ENCODE measurements around the gene PRR20G.
"Not testable (repeated sequence)": the region's sequence is repeated elsewhere in the genome, so short reads cannot be mapped to it uniquely, and the experiment has no call there.

PRR20G gene

DNA sequence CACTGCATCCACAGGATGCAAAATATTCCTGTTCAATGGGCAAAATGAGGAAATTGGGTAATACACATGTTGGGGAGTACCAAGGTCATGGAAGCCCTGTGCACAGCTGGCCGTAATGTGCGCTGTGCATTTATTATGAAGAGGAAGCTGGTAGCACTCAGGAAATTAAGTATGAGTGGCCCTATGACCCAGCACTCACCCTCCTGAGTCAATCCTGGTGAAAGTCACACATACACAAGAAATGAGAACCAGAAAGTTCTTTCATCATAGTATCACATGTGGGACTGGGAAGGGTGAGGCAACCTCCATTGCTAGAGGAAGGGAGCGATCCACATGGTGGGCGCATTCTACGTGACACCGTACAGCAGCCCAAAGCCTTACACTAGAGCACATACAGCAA is 11.4 kb upstream of the PRR20G start:
- no peak for DNase-seq (ENCODE audit: low spot score)

DNA sequence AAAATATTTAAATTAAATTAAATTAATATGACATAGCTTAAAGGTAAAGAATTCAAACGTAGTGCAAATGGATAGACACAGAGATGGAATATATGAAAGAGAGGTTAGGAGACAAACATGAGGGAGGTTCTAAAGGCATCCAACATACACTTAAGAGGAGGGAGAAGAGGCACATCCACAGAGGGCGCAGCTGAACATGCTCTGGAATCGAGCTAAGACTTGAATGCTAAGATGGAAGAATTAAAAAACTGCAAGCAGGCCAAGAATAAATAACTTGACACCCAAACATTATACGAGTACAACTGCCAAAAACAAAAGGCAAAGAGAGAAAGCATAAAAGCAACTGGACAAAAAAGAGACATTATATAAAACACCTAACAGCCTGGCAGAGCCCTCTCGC is 9.1 kb upstream of the PRR20G start:
- DNase-seq (ENCODE audit: low spot score), result no peak

- DNase-seq (ENCODE audit: low spot score), result no peak
Measured at GRCh38 chr3:127296166-127296565, 8.3 kb upstream of the PRR20G start.

DNA sequence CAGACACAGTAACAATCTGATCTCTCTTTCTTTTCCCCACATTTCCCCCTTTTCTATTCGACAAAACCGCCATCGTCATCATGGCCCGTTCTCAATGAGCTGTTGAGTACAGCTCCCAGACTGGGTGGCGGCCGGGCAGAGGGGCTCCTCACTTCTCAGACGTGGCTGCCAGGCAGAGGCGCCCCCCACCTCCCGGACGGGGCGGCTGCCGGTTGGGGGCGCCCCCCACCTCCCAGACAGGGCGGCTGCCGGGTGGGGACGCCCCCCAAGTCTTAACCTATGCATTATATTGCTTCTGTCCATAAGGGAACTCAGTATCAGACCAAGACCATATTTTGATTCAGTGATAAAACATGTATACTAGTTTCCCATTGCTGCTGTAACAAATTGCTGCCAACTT is 5.8 kb upstream of the PRR20G start:
- not testable (repeated sequence) for DNase-seq (ENCODE audit: low spot score)

- DNase-seq (ENCODE audit: low spot score), result no peak
Measured at GRCh38 chr3:127291611-127292010, 3.8 kb upstream of the PRR20G start.

GRCh38 chr3:127291114-127291513 is 3.3 kb upstream of the PRR20G start:
- no peak for DNase-seq (ENCODE audit: low spot score)

GRCh38 chr3:127289706-127290575 is 2.1 kb upstream of the PRR20G start:
- DNase-seq (ENCODE audit: low spot score), result no peak

- no peak for DNase-seq (ENCODE audit: low spot score)
Measured at GRCh38 chr3:127288921-127289705, 1.3 kb upstream of the PRR20G start.

- DNase-seq (ENCODE audit: low spot score), result no peak
Measured at GRCh38 chr3:127288343-127288742, 497 bp upstream of the PRR20G start.

- DNase-seq (ENCODE audit: low spot score), result no peak
Measured at GRCh38 chr3:127286571-127287140, 1.2 kb downstream of the PRR20G start.

DNA sequence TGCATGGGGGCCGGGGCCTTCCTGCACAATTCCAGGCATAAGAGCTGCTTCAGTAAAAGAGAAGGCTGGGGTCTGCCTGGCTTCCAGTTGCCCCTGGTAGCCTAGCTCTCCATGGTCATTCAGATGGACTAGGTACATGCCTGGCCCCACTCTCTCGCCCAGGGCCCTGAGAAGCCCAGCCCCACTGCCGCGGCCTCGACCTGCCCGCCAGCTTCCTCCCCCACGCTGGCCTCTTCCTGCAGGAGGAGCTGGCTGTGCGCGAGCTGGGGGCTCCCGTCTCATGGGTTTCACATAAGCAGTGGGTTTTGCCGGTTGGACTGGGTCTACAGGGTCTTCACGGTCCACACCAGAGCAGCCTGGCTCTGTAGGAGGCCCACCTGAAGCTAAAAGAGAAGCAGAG is 3.6 kb downstream of the PRR20G start:
- no peak for DNase-seq (ENCODE audit: low spot score)

DNA sequence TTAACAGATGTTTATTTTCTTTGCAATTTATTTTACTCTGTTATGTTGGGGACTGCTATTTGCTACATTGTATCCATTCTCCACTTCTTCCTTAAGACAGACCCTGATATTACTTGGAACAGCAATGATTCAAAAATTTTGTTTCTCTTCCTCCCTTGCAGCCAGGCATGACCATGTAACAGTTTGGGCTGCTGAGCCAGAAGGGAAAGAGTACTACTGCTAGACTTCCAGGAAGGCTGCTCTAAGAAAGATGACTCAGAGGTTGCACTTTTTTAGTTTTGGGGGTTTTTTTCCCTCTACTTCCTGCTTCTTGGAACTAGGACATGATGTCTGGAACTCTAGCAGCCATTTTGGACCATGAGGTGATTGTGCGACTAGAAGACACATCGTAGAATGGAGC is 10.3 kb downstream of the PRR20G start:
- DNase-seq (ENCODE audit: low spot score), result no peak

DNA sequence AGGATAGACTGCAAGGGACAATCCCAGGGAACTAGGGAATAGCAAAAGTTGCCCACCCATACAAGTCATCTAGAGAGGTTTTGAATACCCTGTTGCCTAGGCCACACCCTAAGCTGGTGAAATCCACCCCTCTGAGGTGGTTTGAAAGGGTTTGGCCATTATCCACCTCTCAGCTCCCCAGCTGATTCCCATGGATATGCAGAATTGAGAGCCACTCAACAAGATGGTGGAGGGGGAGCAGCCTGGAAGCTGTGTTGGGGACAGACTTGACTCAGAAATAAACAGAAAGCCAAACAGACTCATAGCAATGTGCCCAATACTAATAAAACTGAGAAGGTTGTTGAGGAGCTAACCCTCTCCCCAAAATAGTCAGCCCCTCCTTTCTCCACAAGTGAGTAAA is 10.9 kb downstream of the PRR20G start:
- DNase-seq (ENCODE audit: low spot score), result no peak

- no peak for DNase-seq (ENCODE audit: low spot score)
Measured at GRCh38 chr3:127276396-127276795, 11.4 kb downstream of the PRR20G start.

DNA sequence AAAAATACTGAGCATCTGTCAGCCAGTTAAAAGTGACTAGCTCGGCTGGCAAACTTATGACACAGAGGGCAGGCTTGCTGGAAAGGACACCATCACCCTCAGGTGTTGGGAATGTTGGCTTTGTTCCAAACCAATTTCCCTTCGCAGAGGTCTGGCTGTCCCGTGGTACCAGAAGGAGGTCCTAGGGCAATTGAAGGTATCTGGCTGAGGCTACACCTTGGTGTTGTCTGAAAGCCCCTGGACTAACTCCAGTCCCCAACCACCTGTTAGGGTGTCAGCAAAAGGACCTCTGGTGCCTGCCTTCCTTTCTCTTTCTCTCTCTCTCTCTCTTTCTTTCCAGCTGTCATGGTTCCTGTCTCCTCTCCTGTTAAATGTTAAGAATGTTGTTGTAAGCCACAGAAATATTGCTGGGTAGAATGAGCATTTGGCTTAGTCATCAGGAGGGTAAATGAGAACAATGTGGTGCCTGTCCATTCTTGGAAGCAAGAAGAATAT is 12.5 kb downstream of the PRR20G start:
- DNase-seq (ENCODE audit: low spot score), result no peak

GRCh38 chr3:127274200-127274760 is 13.6 kb downstream of the PRR20G start:
- DNase-seq (ENCODE audit: low spot score), result no peak

DNA sequence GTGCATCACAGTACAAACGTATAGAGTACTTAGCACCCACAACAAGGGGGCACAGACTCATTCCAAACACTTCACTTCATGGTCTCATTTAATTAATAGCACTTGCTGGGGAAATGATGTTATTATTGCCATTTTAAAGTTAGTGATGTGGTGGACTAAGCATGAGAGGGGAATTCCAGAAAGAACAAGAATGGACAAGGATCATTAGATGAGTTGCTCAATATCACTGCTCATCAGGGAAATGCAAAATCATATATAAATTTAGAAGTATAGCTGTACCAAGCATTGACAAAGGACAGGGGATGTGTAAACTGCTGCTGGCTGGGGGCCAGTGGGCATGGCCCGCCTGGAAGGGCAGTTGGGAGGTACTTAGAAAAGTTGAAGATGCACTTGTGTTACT is 14.6 kb downstream of the PRR20G start:
- DNase-seq (ENCODE audit: low spot score), result no peak

- DNase-seq (ENCODE audit: low spot score), result no peak
Measured at GRCh38 chr3:127266186-127266585, 21.7 kb downstream of the PRR20G start.

DNA sequence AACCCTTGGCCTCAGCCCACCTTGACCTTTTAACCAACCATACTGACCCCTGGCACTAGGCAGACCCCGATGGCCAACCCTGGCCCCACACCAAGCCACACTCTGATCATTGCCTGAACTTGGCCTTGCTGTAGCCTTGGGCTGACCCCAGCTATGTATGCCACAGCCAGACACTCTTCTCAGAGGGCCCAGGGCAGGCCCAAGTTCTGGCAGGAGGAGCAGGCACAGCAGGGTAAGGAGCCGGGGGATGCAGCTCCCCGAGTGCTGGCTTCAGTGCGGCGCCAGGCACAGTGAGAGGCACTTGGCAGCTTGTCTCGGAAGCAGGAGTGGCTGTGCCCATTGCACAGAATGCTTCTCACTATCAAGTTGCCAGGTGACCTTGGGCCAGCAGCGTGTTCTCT is 22.3 kb downstream of the PRR20G start:
- no peak for DNase-seq (ENCODE audit: low spot score)

- DNase-seq (ENCODE audit: low spot score), result no peak
Measured at GRCh38 chr3:127264794-127265514, 22.9 kb downstream of the PRR20G start.

GRCh38 chr3:127264292-127264691 is 23.6 kb downstream of the PRR20G start:
- DNase-seq (ENCODE audit: low spot score), result no peak

Measured in kidney capillary endothelial cell (primary cell).